B cell (primary cell): ENCODE results near the gene UBASH3B. TPM values are rescaled to one million over a fixed set of nuclear protein-coding genes. Genes with fewer than 3 reads are reported as not detected.
A peak's percentile ranks its signal among the peaks of the same experiment; 100 is the strongest.

ENCODE experiments used
- ATAC-seq: fragments of 200-7000 bp; cut with Tn5 transposase; one replicate; pipeline ENCODE4 v1.10.0; 2021; ENCODE audit warnings: low read depth, mild to moderate bottlenecking, moderate number of reproducible peaks, moderate library complexity
- CTCF ChIA-PET: fragments of 350-600 bp; sonication (Branson Sonifier 250); formaldehyde crosslinking; loops from one replicate; lab custom pipeline; 2021; ENCODE audit warnings: antibody characterized with exemption, inconsistent platforms; lab: Charles Lee
- POLR2A ChIA-PET: fragments of 350-600 bp; sonication (Branson Sonifier 250); formaldehyde crosslinking; loops from one replicate; lab custom pipeline; 2021; ENCODE audit warnings: antibody characterized with exemption; lab: Charles Lee
- DNase-seq: peaks from one replicate; pipeline ENCODE4 v3.0.0; 2013
- H2AFZ ChIP-seq: 2 replicates; pipeline ENCODE4 v1.6.1; 2012; ENCODE audit warnings: mild to moderate bottlenecking, low read depth, low read length; ENCODE audit not compliant: insufficient read depth, poor library complexity, severe bottlenecking
- H3K27ac ChIP-seq, 2 donors: 1 replicate in 1 of 2; 2 replicates in 1 of 2; pipeline ENCODE4 v1.5.1; 2012 to 2013; ENCODE audit warnings: low read length in 2 of 2, mild to moderate bottlenecking in 2 of 2, moderate library complexity in 1 of 2
- H3K27me3 ChIP-seq, 4 experiments: fragments of 200-600 bp in 1 of 4; sonication (generic) in 1 of 4; replicated peaks in 1 of 4; 1 replicate in 2 of 4; 2 replicates in 2 of 4; pipeline versions ENCODE4 v1.6.1 to v1.7.0; 2013 to 2016; ENCODE audit warnings: low read length in 3 of 4, mild to moderate bottlenecking in 2 of 4, mixed read lengths in 1 of 4, moderate library complexity in 1 of 4; ENCODE audit not compliant: insufficient read depth in 4 of 4, control insufficient read depth in 3 of 4; ENCODE audit errors: control extremely low read depth in 1 of 4
- H3K36me3 ChIP-seq, 2 experiments: replicated peaks in 1 of 2; 1 replicate in 1 of 2; 2 replicates in 1 of 2; pipeline versions ENCODE4 v1.6.1 to v1.7.1; 2013; ENCODE audit warnings: low read length in 1 of 2; ENCODE audit not compliant: insufficient read depth in 2 of 2, control insufficient read depth in 1 of 2; ENCODE audit errors: control extremely low read depth in 1 of 2, extremely low read depth in 1 of 2
- H3K4me1 ChIP-seq, 2 donors: fragments of 200-600 bp in 1 of 2; sonication (generic) in 1 of 2; 1 replicate in 1 of 2; 2 replicates in 1 of 2; pipeline versions ENCODE4 v1.5.1 to v1.6.1; 2013 to 2017; ENCODE audit warnings: low read length in 2 of 2; ENCODE audit not compliant: control insufficient read depth in 2 of 2, insufficient read depth in 2 of 2
- H3K4me2 ChIP-seq: replicated peaks from 2 replicates; pipeline ENCODE3; 2012; ENCODE audit warnings: mild to moderate bottlenecking, low read depth, low read length; ENCODE audit not compliant: poor library complexity, severe bottlenecking
- H3K4me3 ChIP-seq, 5 experiments: fragments of 200-600 bp in 1 of 5; sonication (generic) in 1 of 5; 1 replicate in 3 of 5; 2 replicates in 2 of 5; pipeline versions ENCODE4 v1.5.1 to v1.7.0; 2011 to 2016; ENCODE audit warnings: low read length in 4 of 5, mild to moderate bottlenecking in 4 of 5, low read depth in 2 of 5, control low read depth in 1 of 5, moderate library complexity in 1 of 5; ENCODE audit not compliant: insufficient read depth in 1 of 5; ENCODE audit errors: control extremely low read depth in 1 of 5, extremely low read depth in 1 of 5
- H3K79me2 ChIP-seq: fragments of 200-600 bp; sonication (generic); one replicate; pipeline ENCODE4 v1.6.0; 2016; ENCODE audit warnings: low read length; ENCODE audit not compliant: control insufficient read depth, insufficient read depth
- H3K9ac ChIP-seq: fragments of 200-600 bp; sonication (generic); 2 replicates; pipeline ENCODE4 v1.6.1; 2017; ENCODE audit warnings: mild to moderate bottlenecking, low read length, moderate library complexity
- H3K9me3 ChIP-seq, 3 donors: one replicate each; pipeline versions ENCODE4 v1.6.1 to v1.7.1; 2013; ENCODE audit warnings: low read length in 2 of 3; ENCODE audit not compliant: control insufficient read depth in 2 of 3, insufficient read depth in 1 of 3; ENCODE audit errors: control extremely low read depth in 1 of 3
- H4K20me1 ChIP-seq: 2 replicates; pipeline ENCODE4 v1.6.0; 2012; ENCODE audit warnings: mild to moderate bottlenecking, low read length; ENCODE audit not compliant: insufficient read depth, control insufficient read depth, poor library complexity, severe bottlenecking
- H3K27ac Mint-ChIP-seq: one replicate; pipeline ENCODE4 v1.8.0; 2021; ENCODE audit warnings: mixed read lengths
- H3K27me3 Mint-ChIP-seq: one replicate; pipeline ENCODE4 v1.8.0; 2021; ENCODE audit warnings: mixed read lengths
- H3K4me1 Mint-ChIP-seq: one replicate; pipeline ENCODE4 v1.8.0; 2021; ENCODE audit warnings: mixed read lengths
- H3K4me3 Mint-ChIP-seq: one replicate; pipeline ENCODE4 v1.8.0; 2021; ENCODE audit warnings: mixed read lengths
- H3K9me3 Mint-ChIP-seq: one replicate; pipeline ENCODE4 v1.8.0; 2022; ENCODE audit warnings: mixed read lengths; ENCODE audit not compliant: insufficient read depth
- EZH2 ChIP-seq: IDR thresholded peaks from 2 replicates; pipeline ENCODE4 v1.6.1; 2012; ENCODE audit warnings: borderline replicate concordance, low read depth, mild to moderate bottlenecking, moderate library complexity, low read length; ENCODE audit not compliant: insufficient read depth, poor library complexity, severe bottlenecking
- WGBS: methylation state at CpG from one replicate; pipeline ENCODE4 v1.1.5; 2013; ENCODE audit warnings: missing lambda C conversion rate; ENCODE audit not compliant: insufficient coverage; 5-methylcytosine and 5-hydroxymethylcytosine counted together
- intact Hi-C: fragments of 100-400 bp; cut with micrococcal nuclease; formaldehyde crosslinking; loops from one replicate; pipeline ENCODE4 v1.10.0; 2022
- polyA plus RNA-seq: library from polyadenylated mRNA; depleted of rRNA; stranded (reverse); fragments of >200 nt; gene quantifications from 2 replicates; pipeline ENCODE4 v1.2.3, GENCODE V29; 2012
- total RNA-seq, 2 donors: library from RNA; stranded (reverse); fragments of 120-200 nt in 1 of 2; gene quantifications; 1 replicate in 1 of 2; 2 replicates in 1 of 2; pipeline versions ENCODE4 v1.2.3 to v1.2.4, GENCODE V29; 2013 to 2022
- TF ChIP-seq, protein P1 (sequence below): fragments of 200-600 bp; IDR thresholded peaks from one replicate; pipeline ENCODE4 v1.8.0; 2022; ENCODE audit warnings: antibody characterized with exemption, mild to moderate bottlenecking

UBASH3B gene
- total and polyA plus RNA-seq, 2 donors (not counting 1 experiment from before 2014, with no cell fraction given), result 2.3 to 3.6 TPM

GRCh38 chr11:122724520-122724919 lies 69.0 kb downstream of the UBASH3B start:
- 64% methylated on average over 3 of the region's 6 CpGs for WGBS
- CTCF ChIA-PET, result no interaction called here
- Histone ChIP-seq H3K4me2 (no peak overlapping the region), H3K36me3 (no peaks in the 10 kb centered on the region), H2AFZ (no peak overlapping the region), H3K9me3 (no peaks in the 10 kb centered on the region), H3K79me2 (peaks cover 25% of the 10 kb centered on the region), H3K4me3 (no peak overlapping the region), H3K27ac (no peak overlapping the region), H4K20me1 (no peaks in the 10 kb centered on the region), H3K4me1 (peaks cover 42 to 51% of the 10 kb centered on the region in 2 donors), H3K27me3 (peaks cover 0 to 15% (median 3%) of the 10 kb centered on the region in 4 experiments), H3K9ac (no peak overlapping the region)
- H3K27ac Mint-ChIP-seq, result peak overlapping the region; percentile 54
- no peak for ATAC-seq
- no peak for DNase-seq
- no peaks in the 10 kb centered on the region for H3K9me3 Mint-ChIP-seq
- TF ChIP-seq, protein P1, sequence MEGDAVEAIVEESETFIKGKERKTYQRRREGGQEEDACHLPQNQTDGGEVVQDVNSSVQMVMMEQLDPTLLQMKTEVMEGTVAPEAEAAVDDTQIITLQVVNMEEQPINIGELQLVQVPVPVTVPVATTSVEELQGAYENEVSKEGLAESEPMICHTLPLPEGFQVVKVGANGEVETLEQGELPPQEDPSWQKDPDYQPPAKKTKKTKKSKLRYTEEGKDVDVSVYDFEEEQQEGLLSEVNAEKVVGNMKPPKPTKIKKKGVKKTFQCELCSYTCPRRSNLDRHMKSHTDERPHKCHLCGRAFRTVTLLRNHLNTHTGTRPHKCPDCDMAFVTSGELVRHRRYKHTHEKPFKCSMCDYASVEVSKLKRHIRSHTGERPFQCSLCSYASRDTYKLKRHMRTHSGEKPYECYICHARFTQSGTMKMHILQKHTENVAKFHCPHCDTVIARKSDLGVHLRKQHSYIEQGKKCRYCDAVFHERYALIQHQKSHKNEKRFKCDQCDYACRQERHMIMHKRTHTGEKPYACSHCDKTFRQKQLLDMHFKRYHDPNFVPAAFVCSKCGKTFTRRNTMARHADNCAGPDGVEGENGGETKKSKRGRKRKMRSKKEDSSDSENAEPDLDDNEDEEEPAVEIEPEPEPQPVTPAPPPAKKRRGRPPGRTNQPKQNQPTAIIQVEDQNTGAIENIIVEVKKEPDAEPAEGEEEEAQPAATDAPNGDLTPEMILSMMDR, result no peak
- no peak for TF ChIP-seq EZH2
- peak overlapping the region; percentile 6 for H3K4me3 Mint-ChIP-seq
- POLR2A ChIA-PET, result no interaction called here
- intact Hi-C loops, result no loop called here
- H3K27me3 Mint-ChIP-seq, result peaks cover 19% of the 10 kb centered on the region
- H3K4me1 Mint-ChIP-seq, result peaks cover 65% of the 10 kb centered on the region

GRCh38 chr11:122726028-122726427 lies 70.5 kb downstream of the UBASH3B start:
- Histone ChIP-seq H3K27me3 (peaks cover 0 to 9% (median 3%) of the 10 kb centered on the region in 4 experiments), H3K27ac (no peak overlapping the region), H2AFZ (no peak overlapping the region), H3K4me3 (no peak overlapping the region), H3K4me1 (peaks cover 30 to 40% of the 10 kb centered on the region in 2 donors), H3K36me3 (no peaks in the 10 kb centered on the region), H3K79me2 (peaks cover 26% of the 10 kb centered on the region), H3K9me3 (no peaks in the 10 kb centered on the region), H3K9ac (no peak overlapping the region), H3K4me2 (peak overlapping the region; percentile 71), H4K20me1 (no peaks in the 10 kb centered on the region)
- no peak for ATAC-seq
- ChIA-PET CTCF (interaction anchor here (0.6 to 1.4 kb wide), 3 partner anchors 13 to 56 kb away, joined by 3 to 4 read pairs (median 4); no protein-coding TSS in a partner anchor), POLR2A (no interaction called here)
- 5% methylated on average over 4 of the region's 9 CpGs for WGBS
- DNase-seq, result no peak
- intact Hi-C loops, result no loop called here
- no peaks in the 10 kb centered on the region for H3K9me3 Mint-ChIP-seq
- TF ChIP-seq EZH2, result no peak
- TF ChIP-seq, protein P1, result no peak
- peaks cover 13% of the 10 kb centered on the region for H3K27me3 Mint-ChIP-seq
- peaks cover 57% of the 10 kb centered on the region for H3K4me1 Mint-ChIP-seq
- no peak overlapping the region for H3K27ac Mint-ChIP-seq
- no peak overlapping the region for H3K4me3 Mint-ChIP-seq
